ENCODE data around the gene ECEL1.
"Not testable (repeated sequence)": the region's sequence is repeated elsewhere in the genome, so short reads cannot be mapped to it uniquely, and the experiment has no call there.

ECEL1 gene, protein sequence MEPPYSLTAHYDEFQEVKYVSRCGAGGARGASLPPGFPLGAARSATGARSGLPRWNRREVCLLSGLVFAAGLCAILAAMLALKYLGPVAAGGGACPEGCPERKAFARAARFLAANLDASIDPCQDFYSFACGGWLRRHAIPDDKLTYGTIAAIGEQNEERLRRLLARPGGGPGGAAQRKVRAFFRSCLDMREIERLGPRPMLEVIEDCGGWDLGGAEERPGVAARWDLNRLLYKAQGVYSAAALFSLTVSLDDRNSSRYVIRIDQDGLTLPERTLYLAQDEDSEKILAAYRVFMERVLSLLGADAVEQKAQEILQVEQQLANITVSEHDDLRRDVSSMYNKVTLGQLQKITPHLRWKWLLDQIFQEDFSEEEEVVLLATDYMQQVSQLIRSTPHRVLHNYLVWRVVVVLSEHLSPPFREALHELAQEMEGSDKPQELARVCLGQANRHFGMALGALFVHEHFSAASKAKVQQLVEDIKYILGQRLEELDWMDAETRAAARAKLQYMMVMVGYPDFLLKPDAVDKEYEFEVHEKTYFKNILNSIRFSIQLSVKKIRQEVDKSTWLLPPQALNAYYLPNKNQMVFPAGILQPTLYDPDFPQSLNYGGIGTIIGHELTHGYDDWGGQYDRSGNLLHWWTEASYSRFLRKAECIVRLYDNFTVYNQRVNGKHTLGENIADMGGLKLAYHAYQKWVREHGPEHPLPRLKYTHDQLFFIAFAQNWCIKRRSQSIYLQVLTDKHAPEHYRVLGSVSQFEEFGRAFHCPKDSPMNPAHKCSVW

DNA sequence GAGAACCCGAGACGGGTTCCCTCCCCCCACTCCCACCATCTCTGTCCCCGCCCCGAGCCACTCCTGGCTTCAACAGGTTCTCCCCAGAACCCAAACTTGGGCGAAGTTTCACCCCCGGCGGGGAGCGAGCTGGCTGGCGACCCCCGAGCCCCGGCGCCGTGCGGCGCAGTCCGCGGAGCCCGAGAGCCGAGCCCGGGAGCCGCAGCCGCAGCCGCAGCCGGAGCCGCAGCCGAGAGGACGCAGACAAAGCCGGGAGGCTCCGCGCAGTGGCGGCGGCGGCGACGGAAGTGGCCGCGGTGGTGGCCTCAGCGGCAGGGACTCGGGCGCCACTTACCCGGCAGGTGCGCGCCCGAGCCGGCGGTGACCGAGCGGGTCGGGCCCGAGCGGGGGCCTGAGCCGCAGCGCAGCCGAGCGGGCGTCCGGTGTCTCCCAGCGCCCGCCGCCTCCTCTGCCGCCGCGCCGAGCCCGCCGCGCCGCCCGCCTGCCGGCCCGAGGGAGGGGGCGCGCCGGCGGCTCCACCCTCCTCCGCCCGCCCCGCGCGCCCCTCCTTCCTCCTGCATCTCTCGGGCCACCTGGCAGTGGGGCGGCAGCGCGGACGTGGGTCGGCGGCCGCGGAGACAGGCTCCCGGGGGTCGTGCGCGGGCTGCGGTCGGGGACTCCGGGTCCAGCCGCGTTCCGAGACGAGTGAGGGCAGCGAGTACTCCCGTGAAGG is at the start of gene ECEL1:
ECEL1 (minus strand) TSS at position 450 of the 712 bp plus-strand sequence. CDS start 1,181 bp downstream, outside the sequence.
- no peak for DNase-seq (ENCODE audit: low read depth)

DNA sequence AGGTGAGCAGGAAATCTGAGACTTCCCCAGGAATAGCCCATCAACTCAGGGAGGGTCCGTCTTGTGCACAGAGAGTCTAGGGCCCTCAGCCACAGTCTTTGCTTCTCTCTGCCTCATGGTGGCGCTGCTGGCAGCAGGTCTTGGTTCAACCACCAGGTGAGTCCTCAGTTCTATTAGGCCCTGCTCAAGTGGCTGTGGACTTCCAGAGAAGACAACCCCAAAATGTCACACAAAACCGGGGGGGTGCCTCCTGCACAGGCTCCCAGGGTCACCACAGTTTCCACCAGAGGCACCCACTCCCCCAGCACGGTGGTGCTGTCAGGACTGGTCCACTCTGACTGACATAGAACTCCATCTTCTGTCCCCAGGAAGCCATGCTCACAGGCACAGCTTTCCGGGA is 49.4 kb upstream of the ECEL1 start:
- DNase-seq (ENCODE audit: low read depth): no peak

DNA sequence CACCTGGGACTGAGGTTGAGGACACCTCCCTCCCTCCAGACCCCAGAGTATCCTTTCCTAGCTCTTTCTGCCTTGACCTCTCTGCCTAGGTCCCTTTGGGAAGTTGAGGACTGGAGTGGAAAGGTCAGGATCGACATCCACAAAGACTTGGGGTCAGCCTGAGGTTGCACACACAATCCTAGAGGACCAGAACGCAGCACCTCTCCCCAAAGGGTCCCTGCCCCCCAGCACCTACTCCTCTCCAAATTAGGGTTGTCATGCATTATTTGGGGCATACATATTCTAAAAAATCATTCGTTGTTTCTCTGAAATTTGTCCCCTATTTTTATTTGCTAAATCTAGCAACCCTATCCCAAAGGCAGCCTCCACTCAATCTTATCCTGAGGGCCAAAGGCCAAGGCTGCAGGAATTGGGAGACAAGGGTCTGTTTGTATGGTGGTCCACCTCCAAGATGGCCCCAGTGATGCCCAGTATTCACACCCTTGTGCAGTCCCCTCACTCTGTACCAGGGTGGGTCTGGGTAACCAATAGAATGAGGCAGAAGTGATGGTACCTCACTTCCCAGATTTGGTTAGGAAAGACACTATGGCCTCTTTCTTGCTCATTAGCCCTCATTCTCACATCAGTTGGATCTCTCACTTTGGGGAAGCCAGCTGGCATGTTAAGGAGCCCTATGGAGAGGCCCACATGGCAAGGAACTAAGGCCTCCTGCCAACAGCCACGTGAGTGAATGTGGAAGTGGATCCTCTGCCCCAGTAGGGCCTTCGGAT is 48.3 kb upstream of the ECEL1 start:
- DNase-seq (ENCODE audit: low read depth): no peak

DNA sequence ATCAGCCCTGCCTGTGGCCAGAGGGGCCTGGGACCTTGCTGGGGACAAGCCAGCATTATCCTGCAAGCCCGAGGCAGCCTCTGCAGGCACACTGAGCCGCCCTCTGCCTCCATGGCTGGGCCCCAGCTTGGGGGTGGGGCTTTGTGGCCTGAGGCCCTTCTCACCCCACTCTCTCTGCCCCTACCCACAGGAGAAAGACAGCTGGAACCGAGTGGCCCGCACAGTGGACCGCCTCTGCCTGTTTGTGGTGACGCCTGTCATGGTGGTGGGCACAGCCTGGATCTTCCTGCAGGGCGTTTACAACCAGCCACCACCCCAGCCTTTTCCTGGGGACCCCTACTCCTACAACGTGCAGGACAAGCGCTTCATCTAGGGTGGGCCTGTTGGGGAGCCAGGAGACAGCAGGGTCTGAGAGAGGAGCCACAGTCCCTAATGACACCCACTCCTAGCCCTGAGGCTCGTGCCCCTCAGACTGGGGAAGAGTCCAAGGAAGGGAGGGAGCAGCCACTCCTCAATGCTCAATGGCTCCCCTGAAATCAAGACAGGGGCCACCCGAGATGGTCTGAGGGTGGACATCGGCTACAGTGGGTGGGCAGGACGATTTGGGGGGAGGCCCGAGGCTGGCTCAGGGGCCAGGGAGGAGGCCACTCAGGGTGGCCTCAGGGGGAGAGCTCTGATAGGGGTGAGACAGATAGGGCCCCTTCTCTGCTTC is 47.5 kb upstream of the ECEL1 start:
- no peak for DNase-seq (ENCODE audit: low read depth)

DNA sequence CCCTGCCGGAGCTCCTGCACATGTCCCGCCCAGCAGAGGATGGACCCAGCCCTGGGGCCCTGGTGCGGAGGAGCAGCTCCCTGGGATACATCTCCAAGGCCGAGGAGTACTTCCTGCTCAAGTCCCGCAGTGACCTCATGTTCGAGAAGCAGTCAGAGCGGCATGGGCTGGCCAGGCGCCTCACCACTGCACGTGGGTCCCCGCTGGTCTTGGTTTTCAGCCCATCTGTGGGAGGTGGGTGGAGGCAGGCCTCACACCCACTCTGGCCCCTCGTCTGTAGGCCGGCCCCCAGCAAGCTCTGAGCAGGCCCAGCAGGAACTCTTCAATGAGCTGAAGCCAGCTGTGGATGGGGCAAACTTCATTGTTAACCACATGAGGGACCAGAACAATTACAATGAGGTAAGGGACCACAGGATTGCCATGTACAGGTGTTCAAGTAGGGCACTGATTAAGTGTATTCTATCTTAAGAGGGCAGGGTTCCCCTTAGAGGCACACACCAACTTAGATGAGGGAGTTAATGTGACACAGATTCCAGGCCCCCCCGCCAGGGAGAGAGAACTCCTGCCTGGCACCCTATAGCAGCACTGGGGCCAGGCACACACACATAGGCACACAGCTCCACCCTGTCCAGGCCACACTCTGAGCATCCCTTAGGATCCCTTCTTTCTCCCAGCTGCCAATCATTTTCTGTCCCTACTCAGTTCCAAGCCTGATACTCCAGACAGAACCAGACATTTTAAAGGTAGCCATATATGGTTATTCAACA is 46.5 kb upstream of the ECEL1 start:
- DNase-seq (ENCODE audit: low read depth): no peak

DNA sequence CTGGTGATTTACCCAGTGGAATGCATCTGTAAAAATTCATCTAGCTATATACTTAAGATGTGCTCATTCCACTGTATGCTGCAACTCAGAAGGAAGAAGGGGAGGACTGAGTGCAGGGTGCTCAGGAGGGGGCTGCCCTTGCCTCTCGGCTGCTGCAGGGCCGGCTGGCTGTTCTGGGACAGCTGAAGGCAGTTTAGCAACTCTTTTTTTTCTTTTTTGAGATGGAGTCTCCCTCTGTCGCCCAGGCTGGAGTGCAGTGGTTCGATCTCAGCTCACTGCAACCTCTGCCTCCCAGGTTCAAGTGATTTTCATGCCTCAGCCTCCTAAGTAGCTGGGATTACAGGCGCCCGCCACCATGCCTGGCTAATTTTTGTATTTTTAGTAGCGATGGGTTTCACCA is 45.2 kb upstream of the ECEL1 start:
- not testable (repeated sequence) for DNase-seq (ENCODE audit: low read depth)

DNA sequence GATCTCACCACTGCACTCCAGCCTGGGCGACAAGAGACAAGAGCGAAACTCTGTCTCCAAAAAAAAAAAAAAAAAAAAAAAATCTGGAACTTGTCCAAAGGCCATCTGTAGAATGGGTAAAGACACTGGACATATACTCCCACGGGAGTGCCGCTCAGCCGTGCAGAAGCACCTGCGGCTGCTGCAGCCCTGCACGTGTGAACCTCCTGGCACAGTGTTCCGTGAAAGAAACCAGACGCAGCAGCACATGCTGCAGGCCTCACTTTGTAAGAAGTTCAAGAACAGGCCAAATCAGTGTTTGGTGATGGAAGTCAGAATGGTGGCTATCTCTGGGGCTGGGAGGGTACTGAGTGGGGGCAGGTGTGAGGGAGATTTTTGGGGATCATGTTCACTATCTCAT is 44.8 kb upstream of the ECEL1 start:
- no peak for DNase-seq (ENCODE audit: low read depth)

DNA sequence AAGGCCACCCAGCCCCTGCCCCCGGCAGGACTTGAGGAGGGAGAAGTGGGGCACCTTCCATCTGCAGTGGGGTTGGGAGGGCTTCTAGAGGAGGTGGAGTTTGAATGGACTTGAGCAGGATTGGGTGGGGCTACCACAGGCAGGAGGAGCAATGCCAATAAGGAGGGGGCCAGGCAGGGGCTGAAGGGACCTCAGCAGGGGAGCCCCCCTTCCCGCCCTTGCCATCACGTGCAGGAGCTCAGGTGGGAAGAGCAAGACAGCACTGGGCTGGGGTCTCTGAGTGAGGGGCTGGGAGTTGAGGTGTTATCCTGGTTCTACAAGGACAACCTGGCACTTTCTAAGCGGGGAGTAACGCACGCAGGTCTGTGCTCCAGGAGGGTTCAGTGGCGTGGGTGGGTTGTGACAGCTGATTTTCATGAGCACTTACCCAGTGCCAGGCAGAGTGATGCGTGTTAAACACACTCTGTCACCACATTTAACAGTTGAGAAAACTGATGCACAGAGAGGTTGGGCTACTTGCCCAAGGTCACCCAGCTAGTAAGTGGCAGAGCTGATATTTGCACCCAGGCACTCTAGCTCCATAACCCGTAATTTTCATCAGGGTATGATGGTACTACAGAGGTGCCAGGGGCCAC is 43.1 kb upstream of the ECEL1 start:
- DNase-seq (ENCODE audit: low read depth): no peak

DNA sequence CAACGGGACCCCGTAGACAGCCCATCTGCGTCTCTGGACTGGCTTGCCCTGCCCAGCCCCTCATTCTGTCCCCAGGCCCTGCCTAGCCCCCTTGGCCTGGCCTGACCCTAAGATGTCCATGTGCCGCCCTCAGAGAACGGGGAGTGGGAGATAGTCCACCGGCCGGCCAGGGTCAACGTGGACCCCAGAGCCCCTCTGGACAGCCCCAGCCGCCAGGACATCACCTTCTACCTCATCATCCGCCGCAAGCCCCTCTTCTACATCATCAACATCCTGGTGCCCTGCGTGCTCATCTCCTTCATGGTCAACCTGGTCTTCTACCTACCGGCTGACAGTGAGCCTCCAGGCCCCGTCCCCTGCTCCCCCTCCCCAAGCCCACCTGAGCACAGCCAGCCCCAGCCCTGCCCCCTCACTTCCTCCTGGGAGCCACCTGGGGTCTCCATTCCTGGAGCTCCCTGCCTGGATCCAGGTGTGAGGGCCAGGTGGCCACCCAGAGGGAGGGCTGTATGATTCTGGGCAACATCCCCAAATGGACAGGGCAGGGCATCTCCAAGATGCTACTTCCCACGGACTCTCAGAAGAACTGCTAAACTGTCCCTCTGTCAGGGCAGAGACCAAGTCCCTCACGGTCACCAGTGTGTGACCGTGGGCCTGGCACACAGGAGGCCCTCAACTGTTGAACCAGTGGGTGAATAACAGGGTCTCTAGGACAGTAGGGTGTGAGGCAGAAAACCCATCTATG is 42.3 kb upstream of the ECEL1 start:
- DNase-seq (ENCODE audit: low read depth): no peak

DNA sequence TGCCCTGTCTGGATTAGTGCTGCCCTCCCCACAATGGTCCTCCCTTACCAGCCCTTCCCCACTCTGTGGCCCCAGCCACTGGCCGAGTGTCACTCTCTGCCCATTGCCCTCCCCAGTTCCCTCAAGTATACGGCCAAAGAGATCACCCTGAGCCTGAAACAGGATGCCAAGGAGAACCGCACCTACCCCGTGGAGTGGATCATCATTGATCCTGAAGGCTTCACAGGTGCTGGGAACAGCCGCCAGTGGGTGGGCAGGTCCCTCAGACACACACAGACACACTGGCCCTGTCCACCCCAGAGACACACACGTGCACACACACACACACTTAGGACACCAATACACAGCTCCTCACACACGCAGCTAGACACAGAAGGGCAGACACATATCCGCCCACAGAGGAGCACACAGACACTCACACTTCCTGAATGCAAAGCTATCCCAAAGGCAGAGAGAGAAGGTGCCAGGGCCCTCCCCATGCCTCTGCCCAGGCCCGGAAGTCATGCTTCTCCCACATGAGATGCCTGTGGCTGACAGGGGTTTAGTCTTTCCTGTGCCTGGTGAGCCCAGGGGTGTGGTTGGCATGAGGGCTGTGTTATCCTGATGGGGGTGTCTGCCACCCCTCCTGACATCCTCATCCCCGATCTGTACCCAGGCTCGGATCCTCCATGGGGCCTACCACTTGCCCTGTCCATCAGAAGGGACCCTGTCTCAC is 41.3 kb upstream of the ECEL1 start:
- DNase-seq (ENCODE audit: low read depth): no peak

DNA sequence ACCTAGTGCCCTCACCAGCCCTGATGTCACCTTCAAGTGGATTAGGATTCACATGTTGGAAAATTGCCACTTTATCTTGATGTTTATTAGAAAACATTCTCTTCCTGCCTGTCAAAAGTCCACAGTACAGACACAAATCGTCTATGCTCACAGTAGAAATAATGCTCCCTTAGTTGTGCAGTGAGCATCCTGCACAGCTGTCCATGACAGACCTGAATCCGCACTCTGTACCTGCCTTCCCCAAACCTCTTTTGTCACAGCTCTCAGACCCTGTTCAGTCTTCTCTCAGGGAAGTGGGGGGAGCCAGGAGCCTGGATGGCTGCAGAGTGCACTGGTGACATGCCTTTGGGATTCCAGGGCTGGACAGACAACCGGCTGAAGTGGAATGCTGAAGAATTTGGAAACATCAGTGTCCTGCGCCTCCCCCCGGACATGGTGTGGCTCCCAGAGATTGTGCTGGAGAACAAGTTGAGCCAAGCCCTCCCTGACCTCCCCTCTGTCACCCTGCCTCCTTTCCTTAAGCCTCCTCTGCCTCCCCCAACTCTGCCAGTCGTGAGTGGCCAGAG is 40.4 kb upstream of the ECEL1 start:
- DNase-seq (ENCODE audit: low read depth): no peak

DNA sequence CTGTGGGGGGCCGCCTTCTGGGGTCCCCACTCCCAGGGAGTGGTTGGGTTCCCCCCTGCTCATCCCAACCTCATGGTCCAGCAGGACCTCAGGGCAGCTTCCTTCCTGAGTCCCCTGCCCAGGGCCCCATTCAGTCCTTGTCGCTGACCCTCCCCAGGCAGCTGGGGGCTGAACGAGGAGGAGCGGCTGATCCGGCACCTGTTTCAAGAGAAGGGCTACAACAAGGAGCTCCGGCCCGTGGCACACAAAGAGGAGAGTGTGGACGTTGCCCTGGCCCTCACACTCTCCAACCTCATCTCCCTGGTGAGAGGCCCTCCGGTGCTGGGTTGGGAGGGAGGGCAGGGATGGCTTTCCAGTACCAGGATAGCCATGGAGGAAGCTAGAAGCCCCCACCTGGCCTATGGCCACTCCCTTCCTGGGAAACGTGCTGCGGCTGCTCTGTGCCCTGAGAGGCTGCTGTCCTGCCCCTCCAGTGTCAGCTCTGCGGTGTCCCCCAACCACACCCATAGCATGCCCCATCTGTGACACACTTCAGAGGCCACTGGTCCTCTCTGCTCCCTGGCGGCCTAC is 38.8 kb upstream of the ECEL1 start:
- DNase-seq (ENCODE audit: low read depth): no peak

DNA sequence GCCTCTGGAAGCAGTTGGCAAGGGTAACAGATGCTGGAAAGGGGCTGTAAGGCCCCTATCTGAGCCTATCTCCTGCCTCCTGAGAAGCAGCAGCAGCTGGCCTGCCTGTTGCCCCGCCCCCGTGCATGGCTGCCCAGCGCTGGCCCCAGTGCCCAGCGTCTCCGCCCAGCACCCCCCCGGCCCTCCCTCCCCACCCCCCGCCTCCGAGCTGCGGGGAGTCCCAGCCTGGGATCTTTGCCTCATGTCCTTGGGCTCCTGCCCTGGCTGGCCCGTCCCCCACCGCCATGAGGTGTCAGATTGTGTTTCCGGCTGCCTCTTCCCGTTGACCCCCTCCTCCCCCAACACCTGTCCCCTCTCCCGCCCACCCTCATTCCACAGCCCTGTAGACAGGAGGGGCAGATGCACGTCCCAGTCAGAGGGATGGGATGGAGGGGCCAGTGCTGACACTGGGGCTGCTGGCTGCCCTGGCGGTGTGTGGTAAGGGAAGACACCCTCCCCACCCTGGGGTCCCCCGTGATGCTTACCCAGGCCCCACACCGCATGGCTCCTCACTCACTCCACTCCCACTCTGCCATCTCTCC is 38.2 kb upstream of the ECEL1 start, which contains the start of gene CHRND:
CHRND (plus strand) TSS at position 370 of the 581 bp plus-strand sequence; CDS start at position 426, 56 bp downstream.
- no peak for DNase-seq (ENCODE audit: low read depth)

DNA sequence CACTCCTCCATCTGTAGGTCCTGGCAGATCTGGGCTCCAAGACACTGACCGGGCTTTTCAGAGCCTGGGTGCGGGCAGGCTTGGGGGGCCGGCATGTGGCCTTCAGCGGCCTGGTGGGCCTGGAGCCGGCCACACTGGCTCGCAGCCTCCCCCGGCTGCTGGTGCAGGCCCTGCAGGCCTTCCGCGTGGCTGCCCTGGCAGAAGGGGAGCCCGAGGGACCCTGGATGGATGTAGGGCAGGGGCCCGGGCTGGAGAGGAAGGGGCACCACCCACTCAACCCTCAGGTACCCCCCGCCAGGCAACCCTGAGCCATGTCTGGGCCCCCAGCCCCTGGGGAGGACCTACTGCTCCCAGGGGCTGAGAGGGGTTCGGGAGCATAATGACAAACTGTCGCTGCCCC is 37.6 kb upstream of the ECEL1 start:
- DNase-seq (ENCODE audit: low read depth): no peak

DNA sequence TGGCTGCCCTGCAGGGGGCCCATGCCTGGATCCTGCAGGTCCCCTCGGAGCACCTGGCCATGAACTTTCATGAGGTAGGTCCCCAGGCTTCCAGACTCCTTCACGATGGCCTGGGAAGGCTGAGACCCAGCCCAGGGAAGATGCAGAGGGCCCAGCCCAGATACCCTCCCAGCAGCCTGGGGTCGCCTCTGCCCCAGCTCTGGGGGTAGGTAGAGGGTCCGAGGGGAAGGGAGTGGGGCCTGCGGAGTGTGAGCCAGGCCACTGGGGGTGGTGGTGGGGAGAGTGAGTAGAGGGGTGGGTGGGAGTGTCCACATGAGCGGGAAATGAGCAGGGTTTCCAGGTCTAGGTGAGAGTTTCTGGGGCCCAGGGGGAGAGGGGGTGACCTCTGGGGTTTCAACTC is 37.1 kb upstream of the ECEL1 start:
- DNase-seq (ENCODE audit: low read depth): no peak

DNA sequence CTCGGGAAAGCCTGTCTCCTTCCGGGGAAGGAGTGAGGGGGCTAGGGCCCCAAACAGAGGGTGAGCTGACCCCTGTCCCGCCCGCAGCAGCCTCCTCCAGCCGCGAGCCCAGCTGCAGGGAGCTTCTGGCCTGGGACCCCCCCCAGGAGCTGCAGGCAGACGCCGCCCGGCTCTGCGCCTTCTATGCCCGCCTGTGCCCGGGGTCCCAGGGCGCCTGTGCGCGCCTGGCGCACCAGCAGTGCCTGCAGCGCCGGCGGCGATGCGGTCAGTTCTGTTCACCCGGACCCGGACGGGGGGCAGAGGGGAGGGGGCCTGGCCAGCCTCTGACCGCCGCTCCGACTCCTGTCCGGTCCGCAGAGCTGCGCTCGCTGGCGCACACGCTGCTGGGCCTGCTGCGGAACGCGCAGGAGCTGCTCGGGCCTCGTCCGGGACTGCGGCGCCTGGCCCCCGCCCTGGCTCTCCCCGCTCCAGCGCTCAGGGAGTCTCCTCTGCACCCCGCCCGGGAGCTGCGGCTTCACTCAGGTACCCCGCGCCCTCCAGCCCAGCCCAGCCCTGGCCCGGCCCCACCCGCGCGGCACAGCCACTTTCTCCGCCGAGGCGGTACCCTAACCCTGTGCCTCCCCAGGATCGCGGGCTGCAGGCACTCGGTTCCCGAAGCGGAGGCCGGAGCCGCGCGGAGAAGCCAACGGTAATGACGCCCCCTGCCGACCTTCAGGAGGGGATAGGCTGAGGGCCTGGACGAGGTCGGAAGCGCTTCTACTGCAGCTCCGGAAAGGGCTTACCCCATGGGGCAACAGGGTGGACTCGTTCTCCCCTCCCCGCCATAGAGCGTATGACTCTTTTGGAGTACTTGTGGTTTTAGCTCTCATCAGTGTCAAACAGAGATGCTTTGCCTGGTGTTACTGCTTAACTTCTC is 36.3 kb upstream of the ECEL1 start:
- DNase-seq (ENCODE audit: low read depth): no peak

DNA sequence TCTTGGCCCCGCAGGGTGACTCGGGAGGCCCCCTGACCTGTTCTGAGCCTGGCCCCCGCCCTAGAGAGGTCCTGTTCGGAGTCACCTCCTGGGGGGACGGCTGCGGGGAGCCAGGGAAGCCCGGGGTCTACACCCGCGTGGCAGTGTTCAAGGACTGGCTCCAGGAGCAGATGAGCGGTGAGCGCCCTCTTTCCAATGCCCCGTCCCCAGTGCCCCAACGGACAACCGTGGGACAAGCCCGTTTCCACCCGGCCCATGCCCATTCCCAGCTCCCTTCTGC is 35.7 kb upstream of the ECEL1 start:
- no peak for DNase-seq (ENCODE audit: low read depth)
